Colon (tissue), 2 donors: ENCODE data around the gene SCMH1.
"Not testable (repeated sequence)": the region's sequence is repeated elsewhere in the genome, so short reads cannot be mapped to it uniquely, and the experiment has no call there.

ENCODE experiments used
- FAIRE-seq: peaks from 2 replicates; lab custom pipeline; 2012; peaks lifted over from hg19 to GRCh38; lab: Jason Lieb, UNC
- donor health status: control.
- donor health status: control.

SCMH1 gene

DNA sequence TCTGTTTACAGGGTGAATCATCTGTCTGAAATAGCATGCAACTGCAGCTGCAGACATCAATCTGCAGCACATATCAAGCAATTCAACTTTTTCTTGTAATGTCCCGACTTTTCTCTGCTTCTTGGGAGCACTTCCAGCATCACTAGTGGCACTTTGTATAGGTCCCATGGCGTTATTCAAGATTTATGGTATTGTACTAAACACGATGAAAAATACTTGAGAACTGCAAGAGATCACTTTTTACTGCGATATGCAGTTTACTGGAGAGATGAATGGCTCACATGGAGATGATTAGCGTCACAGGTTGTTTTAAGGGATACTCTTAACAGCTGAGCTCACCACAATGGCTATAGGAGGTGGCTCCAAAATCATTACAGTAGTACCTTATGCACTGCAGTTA lies 7.2 kb upstream of the SCMH1 start:
- no peak for FAIRE-seq

DNA sequence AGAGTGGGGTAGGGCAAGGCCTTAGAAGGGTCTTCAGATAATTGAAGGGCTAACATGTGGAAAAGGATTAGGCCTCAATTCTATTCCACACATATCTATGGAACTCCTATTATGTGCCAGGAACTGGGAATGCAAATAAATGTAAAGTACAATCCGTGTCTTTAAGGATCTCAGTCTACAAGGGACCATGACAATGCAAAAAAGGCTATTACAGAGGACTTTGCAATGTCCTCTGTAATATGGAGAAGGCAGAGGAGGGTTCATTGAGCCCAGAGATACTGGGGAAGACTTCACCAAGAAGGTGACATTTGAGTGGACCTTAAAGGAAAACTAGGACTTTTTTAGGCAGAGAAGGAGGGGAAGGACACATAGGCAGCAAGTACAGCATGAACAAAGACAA lies 4.5 kb upstream of the SCMH1 start:
- no peak for FAIRE-seq

DNA sequence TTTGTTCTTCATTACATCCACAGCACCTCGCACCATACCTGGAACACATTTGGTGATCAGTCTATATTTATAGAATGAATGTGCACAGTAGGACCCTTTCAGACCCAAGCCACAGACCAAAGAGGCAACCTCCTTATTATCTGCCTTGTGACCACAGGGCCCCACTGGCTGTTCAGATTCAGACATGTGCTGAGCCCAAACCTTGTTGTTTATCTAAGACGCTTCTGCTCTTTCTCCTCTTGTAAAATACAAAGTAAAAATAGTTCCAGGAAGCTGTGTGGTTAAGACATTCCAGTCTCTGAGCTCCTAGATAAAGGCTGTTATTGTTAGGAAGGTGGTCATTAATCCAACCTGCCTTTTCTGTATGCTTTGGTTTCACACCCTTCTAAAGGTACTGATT lies 3.6 kb upstream of the SCMH1 start:
- FAIRE-seq: no peak

DNA sequence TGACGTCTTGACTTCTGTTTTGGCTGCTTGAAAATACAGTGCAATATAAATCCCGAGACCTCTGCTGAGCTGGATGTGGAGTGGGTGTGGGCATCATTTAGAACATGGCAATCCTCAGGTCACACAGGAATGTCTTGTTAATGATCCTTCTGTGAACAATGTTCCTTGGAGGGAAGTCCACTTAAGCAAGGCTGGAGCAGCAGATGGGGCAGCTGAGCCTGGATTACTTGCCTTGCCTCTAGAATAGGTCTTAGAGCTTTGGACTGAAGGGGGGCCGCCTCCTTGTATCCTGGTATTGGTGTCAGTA lies 926 bp upstream of the SCMH1 start:
- FAIRE-seq: no peak

DNA sequence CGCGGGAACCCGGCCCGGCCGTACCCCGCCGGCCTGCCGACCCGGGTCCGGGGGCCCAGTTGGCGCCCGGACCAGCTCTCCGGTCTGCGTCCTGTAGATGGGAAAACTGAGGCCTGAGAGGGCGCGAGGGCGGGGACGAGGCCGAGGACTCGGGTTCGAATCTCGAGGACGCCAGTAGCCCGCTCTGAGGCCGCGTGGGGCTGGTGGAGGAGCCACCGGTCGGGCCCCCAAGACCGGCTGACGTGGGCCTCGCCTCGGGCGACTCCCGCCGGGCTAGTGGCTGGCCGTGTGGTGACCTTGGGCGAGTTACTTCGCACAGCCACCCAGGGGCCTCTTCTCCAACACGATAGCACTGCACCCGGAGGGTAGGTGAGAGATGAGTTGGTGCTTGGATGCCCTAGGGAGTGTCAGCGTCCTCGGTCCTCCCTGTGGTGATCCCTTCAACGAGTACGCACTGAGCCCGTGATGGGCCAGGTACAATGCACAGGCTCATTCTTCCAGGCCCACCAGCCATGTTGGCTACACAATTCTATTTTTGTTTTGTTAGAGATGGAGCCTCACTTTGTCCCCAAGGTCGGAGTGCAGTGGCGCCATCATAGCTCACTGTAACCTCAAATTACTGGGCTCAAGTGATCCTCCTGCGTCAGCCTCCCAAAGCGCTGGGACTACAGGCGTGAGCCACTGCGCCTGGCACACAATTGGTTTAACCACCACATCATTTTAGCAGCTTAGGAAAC lies 404 bp upstream of the SCMH1 start:
- FAIRE-seq: no peak

DNA sequence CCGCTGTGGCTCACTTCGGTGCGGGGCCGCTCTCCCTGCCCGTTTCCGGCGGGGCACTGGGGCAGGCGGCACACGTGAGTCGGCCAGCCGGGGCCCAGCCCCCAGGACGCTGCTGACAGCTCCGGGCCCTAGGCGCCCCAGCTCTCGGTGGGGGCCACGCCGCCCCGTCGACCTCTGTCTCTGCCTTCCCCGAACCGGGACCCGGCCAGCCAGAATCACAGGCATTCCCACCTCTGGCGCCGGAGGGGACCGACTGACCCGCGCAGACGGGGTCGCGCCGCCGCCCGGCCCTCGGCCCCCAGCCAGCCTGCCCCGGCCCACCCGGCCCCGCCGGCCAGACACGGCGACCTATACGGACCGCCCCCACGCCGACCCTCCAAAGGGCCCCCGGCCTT lies 755 bp downstream of the SCMH1 start:
- no peak for FAIRE-seq

DNA sequence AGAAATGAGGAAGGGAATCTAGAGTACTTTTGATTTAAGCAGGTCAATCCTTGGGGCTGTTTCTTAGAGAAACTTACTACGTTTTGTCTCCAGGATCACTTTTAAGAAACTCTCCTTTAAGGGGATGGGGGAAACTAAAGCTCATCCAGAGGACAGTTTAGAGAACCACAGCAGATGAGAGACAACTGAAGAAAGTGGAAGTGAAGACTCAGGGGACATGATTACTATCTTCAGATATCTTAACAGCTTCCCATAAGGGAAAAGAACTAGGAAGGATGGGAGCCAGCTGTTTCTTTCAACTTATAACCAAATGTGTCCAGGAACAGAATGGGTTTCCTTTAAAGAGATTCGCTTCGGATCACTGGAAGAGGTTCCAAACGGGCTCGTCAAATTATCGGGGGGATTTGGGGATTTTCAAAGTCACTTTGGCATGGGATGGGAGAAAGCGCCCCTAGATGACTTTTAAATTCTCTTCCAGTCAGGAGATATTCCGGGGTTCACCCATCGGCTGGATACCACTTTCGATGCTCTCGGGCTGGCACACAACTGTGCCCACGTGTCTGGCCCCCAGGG lies 1.2 kb downstream of the SCMH1 start:
- FAIRE-seq: no peak

DNA sequence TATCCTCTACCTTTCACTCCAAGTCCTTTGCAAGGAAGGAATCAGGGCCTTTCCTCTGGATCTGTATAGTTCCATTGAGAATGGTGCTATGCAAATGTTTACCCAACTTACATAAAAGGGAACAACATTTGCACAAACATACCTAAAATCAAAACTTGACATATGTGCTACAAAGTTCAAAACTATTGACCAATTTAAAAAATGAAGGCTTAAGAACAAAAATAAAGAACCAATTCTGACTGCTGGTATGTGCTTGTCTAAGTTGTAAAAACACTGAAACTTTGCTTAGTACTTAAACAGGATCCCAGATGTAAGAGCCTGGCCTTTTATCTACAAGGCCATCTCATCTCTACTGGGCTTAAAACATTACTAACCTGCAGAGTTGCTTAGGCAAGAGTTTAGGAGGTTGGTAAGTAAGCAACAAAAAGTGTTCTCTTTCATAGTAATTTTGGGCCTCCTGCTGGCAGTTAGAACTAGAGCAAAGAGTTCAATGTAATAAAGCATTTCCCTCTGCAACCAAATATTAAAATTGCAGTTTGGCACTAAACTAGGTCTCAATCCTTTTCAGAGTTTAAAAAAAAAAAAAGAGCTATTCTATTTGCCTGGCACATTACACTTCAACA lies 2.0 kb downstream of the SCMH1 start:
- FAIRE-seq: no peak

DNA sequence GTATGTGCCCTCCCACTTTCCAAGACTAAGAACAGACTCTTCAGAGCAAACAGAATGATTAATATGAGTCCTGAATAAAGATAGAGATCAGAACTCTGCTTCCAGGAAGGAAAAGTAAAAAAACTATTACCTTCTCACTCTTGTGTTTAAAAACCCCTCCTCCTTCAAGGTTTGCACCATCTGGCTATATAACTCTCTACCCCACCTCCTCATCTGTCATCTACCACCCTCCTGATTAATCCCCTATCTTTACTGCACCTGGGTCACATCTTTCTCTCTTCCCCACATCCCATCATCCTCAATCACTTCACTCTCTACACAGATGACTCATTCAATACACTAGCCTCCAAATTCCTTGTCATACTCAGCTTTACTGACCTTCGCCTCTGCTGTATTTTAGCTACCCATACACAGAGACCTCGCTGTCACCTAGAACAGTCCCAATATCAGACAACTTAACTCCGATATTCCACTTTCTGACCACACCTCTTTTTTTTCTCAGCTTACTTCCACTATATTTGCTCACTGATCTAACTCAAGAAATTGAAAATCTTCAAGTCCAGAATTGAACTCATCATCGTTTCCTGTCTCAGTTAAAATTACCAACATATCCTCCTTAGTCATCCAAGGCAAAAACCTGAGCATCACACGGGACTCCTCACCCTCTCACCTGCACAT lies 3.7 kb downstream of the SCMH1 start:
- FAIRE-seq: no peak

DNA sequence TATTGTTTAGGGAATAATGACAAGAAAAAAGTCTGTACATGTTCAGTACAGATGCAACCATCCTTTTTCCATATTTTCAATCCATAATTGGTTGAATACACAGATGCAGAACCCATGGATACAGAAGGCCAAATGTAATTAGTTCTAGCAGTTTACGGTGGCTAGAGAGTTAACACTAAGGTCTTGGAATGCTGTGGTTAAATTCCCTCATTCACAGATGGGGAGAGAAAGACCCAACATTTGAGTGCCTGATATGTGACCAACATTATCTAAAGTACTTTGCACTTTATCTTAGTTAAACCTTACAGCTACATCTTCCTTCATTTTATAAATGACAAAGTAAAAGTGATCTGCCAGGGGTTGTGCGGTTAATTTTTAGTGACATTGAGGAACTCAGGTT lies 5.3 kb downstream of the SCMH1 start:
- FAIRE-seq: no peak

DNA sequence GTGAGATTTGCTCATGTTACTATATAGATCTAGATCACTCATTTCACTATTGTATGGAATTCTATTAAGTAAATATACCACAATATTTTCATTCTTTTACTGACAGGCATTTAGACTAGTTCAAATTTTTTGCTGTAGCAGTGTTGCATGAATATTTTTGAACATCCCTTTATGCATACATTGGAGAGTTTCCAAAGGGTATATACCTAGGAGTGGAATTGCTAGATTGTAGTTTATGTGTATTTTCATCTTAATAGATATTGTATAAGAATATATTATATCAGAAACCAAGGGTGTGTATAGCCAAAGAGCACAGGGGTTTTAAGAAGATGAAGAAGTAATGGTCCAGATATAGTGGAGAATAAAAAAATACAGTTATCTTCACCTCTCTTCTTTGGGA lies 6.2 kb downstream of the SCMH1 start:
- no peak for FAIRE-seq

DNA sequence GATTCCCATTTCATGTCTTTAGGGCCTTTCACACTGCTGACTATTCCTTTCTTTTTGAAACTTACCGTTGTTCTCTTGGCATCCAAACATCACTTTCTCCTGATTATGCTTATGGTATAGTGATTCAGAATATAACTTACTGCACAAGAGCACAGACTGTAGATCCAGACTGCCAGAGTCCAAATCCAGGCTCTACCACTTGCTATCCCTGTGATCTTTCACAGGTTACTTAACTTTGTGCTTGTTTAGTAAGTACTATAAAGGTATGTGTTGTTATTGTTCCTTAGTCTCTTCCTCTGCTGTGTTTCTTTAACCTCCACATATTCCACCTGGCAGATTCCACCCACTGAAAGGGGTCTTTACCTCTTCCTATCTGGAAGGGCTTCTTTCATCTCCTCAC lies 8.4 kb downstream of the SCMH1 start:
- no peak for FAIRE-seq

DNA sequence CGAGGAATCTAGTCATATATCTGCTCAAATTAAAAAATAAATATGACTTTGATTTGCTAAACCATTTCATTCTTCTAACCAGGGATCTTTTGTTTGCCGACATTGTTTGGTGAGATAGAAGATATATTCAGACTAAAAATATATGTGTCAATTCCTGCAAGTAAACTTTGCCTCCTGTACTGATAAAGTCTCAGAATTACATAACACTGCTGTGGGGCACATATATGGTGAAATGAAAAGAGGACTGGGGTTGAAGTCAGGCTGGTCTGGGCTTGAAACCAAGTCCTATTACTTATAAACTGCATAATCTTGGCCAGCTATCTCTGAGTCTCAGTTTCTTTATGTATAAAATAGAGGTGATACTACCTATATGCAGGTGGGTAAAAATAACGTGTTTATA lies 9.8 kb downstream of the SCMH1 start:
- FAIRE-seq: no peak

DNA sequence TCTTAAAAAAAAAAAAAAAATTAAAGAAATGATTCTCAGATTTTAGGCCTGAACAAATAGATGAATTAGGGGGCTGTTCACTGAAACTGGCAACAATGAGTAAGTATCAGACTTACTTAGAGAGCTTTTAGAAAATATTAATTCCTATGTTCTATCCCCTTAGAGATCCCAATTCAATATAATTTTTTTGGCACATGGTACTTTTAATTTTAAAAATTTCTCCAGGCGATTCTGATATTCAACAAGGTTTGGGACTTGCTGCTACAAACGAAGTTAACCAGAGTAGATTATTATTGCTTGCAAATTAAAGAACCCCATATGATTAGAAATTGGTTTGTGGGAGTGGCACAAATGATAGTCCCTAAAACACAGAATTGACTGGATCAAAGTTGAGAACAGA lies 11.4 kb downstream of the SCMH1 start:
- FAIRE-seq: no peak

DNA sequence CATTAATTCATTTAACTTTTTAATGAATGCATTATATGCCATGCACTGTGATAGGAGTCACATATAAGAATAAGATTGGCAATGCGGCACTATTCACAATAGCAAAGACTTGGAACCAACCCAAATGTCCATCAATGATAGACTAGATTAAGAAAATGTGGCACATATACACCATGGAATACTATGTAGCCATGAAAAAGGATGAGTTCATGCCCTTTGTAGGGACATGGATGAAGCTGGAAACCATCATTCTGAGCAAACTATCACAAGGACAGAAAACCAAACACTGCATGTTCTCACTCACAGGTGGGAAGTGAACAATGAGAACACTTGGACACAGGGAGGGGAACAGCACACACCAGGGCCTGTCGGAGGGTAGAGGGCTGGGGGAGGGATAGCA lies 12.9 kb downstream of the SCMH1 start:
- not testable (repeated sequence) for FAIRE-seq

DNA sequence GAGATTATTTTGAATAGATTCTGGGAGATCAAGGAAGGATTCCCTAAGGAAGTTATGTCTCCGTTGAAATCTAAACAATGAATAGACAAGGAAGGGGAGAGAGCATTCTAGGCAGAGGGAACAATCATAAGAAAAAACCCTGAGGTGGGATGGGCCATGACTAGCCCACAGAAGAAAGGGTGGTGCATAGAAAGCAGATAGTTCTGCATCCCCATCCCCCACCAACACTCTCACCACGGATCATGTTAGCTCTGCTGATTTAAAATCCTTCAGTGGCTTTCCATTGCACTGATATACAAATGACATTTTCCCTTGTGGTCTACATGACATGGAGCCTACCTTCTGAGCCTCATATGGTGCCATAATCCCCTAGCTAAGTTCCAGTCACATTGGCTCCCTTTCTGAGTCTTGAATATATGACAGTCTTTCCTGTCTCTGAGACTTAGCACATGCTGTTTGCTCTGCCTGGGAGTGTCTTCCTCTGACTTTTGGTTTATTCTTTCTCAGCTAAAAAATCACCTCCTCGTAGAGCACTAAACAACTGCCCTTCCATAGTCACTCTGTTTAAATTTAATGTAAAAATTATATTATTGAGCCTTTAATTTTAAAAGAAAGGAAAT lies 15.2 kb downstream of the SCMH1 start:
- no peak for FAIRE-seq

DNA sequence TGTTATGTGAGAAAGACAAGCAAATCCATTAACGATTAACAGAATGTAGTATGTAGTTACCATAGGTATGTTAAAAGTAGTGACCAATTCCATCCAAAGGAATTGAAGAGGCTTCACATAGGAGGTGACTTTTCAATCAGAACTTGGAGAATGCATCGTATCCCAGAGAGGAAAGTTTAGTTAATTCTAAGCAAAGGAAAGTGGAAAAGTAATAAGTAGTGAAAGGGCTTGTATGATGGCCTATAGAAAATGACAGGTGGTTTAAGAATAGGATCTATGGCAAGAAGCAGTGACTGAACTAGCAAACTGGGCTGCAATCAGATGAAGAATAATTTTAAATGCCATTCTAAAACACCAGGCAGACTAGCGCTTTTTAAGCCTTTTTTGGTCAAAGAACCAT lies 16.6 kb downstream of the SCMH1 start:
- FAIRE-seq: no peak

DNA sequence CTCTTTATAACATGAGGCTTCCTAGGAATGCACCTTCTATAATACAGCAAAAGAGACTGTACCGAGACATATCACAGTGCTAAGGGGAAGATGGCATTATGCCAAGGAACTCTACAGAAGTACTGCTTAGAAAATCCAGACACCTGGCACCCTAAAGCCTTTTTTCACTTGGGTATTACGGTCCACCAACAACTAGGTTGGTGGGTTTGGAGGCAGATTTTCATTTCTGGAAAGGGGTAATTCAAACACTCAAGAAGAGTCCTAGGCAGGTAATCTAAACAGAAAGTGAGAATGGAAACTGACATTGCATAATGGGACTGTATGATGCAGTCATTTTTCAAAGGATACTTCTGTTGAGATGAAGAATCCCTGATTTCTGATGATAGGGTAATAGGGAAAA lies 19.6 kb downstream of the SCMH1 start:
- FAIRE-seq: no peak

DNA sequence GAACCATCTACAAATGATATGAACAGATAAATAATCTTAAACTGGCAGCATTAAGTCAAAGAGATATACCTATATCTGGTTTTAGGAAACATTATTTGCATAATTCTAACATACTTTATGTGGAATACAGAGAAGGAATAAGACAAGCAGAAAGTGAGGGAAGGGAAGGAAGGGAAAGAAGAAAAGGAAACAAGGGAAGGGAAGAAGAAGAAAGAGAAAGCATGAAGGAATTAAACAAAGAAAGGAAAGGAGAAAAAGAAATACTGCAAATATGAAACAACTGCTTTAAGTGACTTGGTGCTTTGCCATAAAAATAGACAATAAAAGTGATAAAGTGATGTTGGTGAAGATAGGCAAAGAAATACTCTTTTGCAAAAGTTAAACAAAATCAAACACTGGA lies 20.1 kb downstream of the SCMH1 start:
- no peak for FAIRE-seq

DNA sequence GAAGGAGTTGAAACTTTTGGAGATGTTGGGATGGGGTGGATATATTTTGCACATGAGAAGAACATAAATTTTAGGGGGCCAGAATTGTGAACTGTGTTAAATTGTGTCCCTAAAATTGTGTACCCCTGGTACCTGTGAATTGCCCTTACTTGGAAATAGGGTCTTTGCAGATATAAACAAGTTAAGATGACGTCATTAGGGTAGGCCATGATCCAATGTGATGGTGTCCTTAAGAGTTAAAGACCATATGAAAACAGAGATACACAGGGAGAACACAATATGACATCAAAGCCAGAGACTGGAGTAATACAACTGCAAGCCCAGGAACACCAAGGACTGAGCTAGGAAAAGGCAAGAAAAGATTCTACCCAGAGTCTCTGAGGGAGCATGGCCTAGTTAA lies 24.0 kb downstream of the SCMH1 start:
- no peak for FAIRE-seq

DNA sequence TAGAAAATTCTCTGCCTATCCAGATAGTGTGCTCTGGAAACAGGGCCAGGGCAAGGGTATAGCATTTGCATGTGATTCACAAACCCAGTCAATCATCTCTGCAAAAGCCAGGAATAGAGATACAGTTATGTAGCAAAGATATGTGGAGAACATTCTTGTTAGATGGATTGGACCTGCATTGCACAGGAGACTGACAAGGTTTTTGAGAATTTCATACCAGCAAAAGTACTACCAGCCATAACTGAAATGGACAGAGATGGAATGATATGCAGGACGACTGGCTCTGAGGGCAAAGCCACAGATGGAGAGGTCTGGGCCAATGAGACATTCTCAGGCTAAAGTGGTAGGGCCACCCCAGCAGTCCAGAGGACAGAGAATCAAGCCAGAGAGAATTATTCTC lies 24.7 kb downstream of the SCMH1 start:
- no peak for FAIRE-seq

DNA sequence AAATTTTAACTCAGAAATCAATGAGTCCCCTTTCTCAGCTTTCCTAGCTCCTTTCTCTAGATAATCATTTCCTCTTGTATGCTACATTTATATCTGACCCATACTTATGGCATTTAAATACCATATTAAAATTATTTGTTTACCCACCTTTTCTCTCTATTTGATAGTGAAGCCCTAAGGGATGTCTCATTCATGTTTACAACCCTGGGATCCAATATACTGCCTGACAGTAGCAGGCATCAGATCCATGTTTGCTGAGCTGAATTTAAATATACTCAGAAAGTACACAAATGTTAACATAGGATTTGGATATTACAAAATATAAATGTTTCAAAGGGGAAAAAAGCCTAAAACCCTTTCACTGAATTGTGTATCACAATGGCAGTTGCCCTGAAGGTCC lies 26.5 kb downstream of the SCMH1 start:
- no peak for FAIRE-seq

DNA sequence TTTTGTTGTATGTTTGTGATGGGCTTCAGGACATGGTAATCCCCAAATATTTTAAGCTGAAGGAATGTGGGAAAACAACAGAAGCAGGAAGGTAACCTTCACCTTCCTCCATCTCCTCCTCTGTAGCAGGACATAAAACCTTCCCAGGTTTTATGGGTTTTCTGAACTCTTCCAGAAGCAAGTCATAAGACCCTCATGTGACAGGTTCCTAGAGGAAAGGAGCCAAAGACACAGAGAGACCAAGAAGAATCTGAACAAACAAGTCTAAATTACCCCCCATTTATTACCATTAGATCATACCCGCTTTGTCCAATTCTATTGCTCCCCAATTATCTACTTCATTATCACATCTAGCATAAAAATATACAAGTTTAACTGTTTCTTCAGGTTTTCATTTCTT lies 28.8 kb downstream of the SCMH1 start:
- no peak for FAIRE-seq
